Mucosa of rectum (tissue), 2 donors: ENCODE results near the gene KCNS1.

Experiments
- H3K27ac ChIP-seq, 2 donors: one replicate each; pipeline ENCODE4 v1.7.0; 2013; ENCODE audit warnings: inconsistent platforms in 2 of 2, low read depth in 2 of 2, low read length in 2 of 2
- H3K27me3 ChIP-seq, 2 donors: one replicate each; pipeline ENCODE4 v1.7.0; 2013; ENCODE audit warnings: low read length in 2 of 2; ENCODE audit not compliant: control insufficient read depth in 2 of 2, insufficient read depth in 2 of 2
- H3K36me3 ChIP-seq, 2 donors: one replicate each; pipeline ENCODE4 v1.7.0; 2013; ENCODE audit warnings: low read length in 2 of 2; ENCODE audit not compliant: control insufficient read depth in 2 of 2, insufficient read depth in 2 of 2
- H3K4me1 ChIP-seq, 2 donors: one replicate each; pipeline ENCODE4 v1.7.0; 2013; ENCODE audit warnings: low read length in 2 of 2, mild to moderate bottlenecking in 1 of 2; ENCODE audit not compliant: control insufficient read depth in 2 of 2, insufficient read depth in 2 of 2
- H3K4me3 ChIP-seq, 2 donors: one replicate each; pipeline ENCODE4 v1.7.0; 2013; ENCODE audit warnings: low read length in 2 of 2
- H3K9ac ChIP-seq, 2 donors: one replicate each; pipeline ENCODE4 v1.7.0; 2013; ENCODE audit warnings: low read length in 2 of 2, low read depth in 1 of 2, mild to moderate bottlenecking in 1 of 2
- H3K9me3 ChIP-seq, 2 donors: one replicate each; pipeline ENCODE4 v1.7.0; 2013; ENCODE audit warnings: low read length in 2 of 2; ENCODE audit not compliant: control insufficient read depth in 2 of 2
- donor health status: healthy.
- donor health status: Normal muscosa, but diverticular disease.

KCNS1 gene

GRCh38 chr20:45110301-45110700 lies 9.4 kb upstream of the KCNS1 start:
- H3K4me1 ChIP-seq: no peaks in the 10 kb centered on the region
- peaks cover 0 to 3% of the 10 kb centered on the region in 2 donors for H3K27me3 ChIP-seq
- no peaks in the 10 kb centered on the region for H3K36me3 ChIP-seq
- H3K4me3 ChIP-seq: no peak overlapping the region
- H3K9me3 ChIP-seq: no peaks in the 10 kb centered on the region
- no peak overlapping the region for H3K27ac ChIP-seq
- H3K9ac ChIP-seq: no peak overlapping the region

DNA sequence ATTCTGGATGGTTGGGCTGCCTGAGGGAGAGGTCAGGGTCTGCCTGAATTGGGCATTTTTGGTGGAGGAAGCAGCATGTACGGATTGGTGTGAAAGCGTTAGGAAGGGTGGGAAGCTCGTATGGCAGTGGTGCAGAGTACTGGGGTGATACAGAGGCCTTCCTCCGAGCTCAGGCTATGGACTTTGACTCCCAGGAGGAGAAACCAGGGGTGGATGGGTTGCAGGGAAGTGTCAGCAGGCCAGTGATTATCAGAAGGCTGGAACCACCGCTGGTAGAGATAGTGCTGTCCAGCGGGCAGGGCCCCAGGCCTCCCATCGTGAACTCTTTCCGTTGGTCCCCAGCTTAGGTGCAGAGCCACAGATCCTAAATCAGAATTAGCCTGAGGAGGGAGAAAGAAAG lies 8.7 kb upstream of the KCNS1 start:
- Histone ChIP-seq H3K4me1 (no peaks in the 10 kb centered on the region), H3K27me3 (peaks cover 0 to 3% of the 10 kb centered on the region in 2 donors), H3K36me3 (no peaks in the 10 kb centered on the region), H3K9ac (no peak overlapping the region), H3K9me3 (no peaks in the 10 kb centered on the region), H3K4me3 (no peak overlapping the region), H3K27ac (no peak overlapping the region)

GRCh38 chr20:45105317-45105716 lies 4.4 kb upstream of the KCNS1 start:
- H3K9me3 ChIP-seq: no peaks in the 10 kb centered on the region
- no peak overlapping the region for H3K27ac ChIP-seq
- peaks cover 2 to 10% of the 10 kb centered on the region in 2 donors for H3K27me3 ChIP-seq

GRCh38 chr20:45104786-45105185 lies 3.9 kb upstream of the KCNS1 start:
- no peak overlapping the region for H3K9ac ChIP-seq
- no peaks in the 10 kb centered on the region for H3K4me1 ChIP-seq
- H3K4me3 ChIP-seq: no peak overlapping the region
- H3K27ac ChIP-seq: no peak overlapping the region
- no peaks in the 10 kb centered on the region for H3K9me3 ChIP-seq
- H3K36me3 ChIP-seq: no peaks in the 10 kb centered on the region
- H3K27me3 ChIP-seq: peaks cover 4 to 10% of the 10 kb centered on the region in 2 donors

More at GRCh38 chr20:45105317-45105716, 4.4 kb upstream of the KCNS1 start:
- Histone ChIP-seq H3K4me3 (no peak overlapping the region), H3K4me1 (no peaks in the 10 kb centered on the region), H3K36me3 (no peaks in the 10 kb centered on the region), H3K9ac (no peak overlapping the region)

DNA sequence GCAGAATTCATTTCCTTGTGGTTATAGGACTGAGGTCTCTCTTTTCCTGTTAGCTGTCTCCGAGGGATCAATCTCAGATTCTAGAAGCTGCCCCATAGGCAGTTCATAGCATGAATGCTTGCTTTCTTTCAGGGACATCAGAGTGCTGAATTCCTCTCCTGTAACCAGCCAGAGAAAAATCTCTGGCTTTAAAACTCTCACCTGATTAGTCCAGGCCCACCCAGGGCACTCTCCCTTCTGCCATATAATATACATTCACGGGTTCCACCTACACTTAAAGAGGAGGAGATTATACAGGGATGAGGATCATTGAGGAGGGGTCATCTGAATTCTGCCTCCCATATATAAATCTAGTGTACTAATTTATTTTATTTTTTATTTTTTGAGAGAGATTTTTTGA lies 2.1 kb upstream of the KCNS1 start:
- Histone ChIP-seq H3K27me3 (peaks cover 7 to 10% of the 10 kb centered on the region in 2 donors), H3K4me1 (no peaks in the 10 kb centered on the region), H3K27ac (no peak overlapping the region), H3K9ac (no peak overlapping the region), H3K9me3 (no peaks in the 10 kb centered on the region), H3K4me3 (no peak overlapping the region), H3K36me3 (no peaks in the 10 kb centered on the region)

DNA sequence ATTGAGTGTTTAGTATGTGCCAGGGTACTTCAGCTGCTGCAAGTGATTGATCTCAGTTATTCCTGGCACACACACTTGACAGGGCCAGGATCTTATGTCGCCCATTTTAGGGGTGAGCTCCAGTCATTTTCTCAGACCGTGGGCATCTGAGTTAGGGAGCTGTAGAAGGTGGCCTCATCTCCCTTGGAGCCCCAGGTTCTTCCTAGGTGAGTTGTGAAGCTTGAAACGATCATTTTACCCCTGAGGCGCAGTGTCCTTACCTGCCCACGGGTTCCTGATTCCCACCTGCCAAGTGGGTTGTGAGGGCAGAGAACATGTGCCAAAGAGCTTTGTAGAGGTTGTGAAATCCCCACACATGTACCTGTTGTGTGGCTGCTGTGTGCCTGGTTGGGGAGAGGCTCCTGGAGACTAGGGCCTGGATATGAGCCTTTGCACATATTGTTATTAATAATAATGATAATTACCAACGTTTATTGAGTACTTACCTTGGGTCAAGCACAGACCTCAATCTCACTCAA lies 465 bp upstream of the KCNS1 start:
- Histone ChIP-seq H3K9ac (no peak overlapping the region), H3K27me3 (peaks cover 14 to 15% of the 10 kb centered on the region in 2 donors), H3K9me3 (no peaks in the 10 kb centered on the region), H3K4me1 (peaks cover 0 to 2% of the 10 kb centered on the region in 2 donors), H3K4me3 (no peak overlapping the region), H3K27ac (no peak overlapping the region), H3K36me3 (no peaks in the 10 kb centered on the region)

GRCh38 chr20:45098103-45098773 lies 2.7 kb downstream of the KCNS1 start:
- Histone ChIP-seq H3K4me3 (no peak overlapping the region), H3K4me1 (peaks cover 0 to 2% of the 10 kb centered on the region in 2 donors), H3K27me3 (peaks cover 15% of the 10 kb centered on the region in 2 donors), H3K36me3 (no peaks in the 10 kb centered on the region), H3K9me3 (no peaks in the 10 kb centered on the region), H3K9ac (no peak overlapping the region), H3K27ac (no peak overlapping the region)

DNA sequence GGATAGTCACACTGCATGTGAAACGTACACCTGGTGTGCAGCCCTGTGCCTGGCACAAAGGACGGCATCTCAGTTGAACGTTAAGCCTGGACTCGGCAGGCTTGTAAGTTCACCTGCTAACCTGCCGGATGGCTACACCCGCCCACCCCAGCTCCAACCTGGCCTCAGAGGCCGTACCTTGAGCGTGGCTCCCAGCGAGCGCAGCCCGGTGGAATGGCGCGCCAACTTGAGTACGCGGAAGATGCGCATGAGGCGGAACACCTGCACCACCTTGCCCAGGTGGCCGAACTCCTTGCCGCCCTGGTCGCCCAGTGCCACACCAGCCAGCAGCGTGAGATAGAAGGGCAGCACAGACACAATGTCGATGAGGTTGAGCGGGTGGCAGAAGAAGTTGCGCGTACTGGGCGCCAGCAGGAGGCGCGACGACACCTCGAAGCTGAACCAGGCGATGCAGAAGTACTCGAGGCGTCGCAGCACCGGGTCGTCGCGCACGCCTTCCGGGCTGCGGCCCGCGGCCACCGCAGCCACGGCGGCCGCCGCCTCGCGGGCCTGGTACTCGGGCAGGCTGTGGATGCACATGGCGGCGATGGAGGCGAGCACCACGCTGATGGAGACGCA lies 3.3 kb downstream of the KCNS1 start:
- H3K4me3 ChIP-seq: no peak overlapping the region
- H3K36me3 ChIP-seq: no peaks in the 10 kb centered on the region
- no peaks in the 10 kb centered on the region for H3K9me3 ChIP-seq
- peaks cover 15% of the 10 kb centered on the region in 2 donors for H3K27me3 ChIP-seq
- no peak overlapping the region for H3K9ac ChIP-seq
- peaks cover 0 to 2% of the 10 kb centered on the region in 2 donors for H3K4me1 ChIP-seq
- H3K27ac ChIP-seq: no peak overlapping the region

DNA sequence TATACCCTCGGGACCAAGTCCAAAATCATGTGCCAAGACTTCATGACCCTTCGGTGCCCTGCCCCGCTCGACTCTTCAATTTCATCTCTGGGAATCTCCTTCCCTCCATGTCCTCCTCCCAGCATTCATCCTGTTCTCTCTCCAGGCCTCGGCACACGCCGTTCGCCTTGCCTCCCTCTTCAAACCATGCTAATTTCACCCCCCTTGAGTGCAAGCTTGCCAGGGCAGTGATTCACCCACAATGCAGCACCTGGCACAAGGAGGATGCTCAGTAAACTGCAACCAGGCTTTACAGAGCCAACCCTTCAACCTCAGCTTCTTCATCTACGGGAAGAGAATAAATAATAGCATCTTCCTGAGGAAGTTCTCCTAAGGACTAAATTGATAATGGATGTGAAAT lies 4.1 kb downstream of the KCNS1 start:
- Histone ChIP-seq H3K9me3 (no peaks in the 10 kb centered on the region), H3K9ac (no peak overlapping the region), H3K4me3 (no peak overlapping the region), H3K4me1 (peaks cover 0 to 2% of the 10 kb centered on the region in 2 donors), H3K36me3 (no peaks in the 10 kb centered on the region), H3K27me3 (peaks cover 15% of the 10 kb centered on the region in 2 donors), H3K27ac (no peak overlapping the region)

GRCh38 chr20:45095805-45096238 lies 5.1 kb downstream of the KCNS1 start:
- Histone ChIP-seq H3K36me3 (no peaks in the 10 kb centered on the region), H3K4me3 (no peak overlapping the region), H3K4me1 (peaks cover 0 to 2% of the 10 kb centered on the region in 2 donors), H3K9ac (no peak overlapping the region), H3K27me3 (peaks cover 11 to 15% of the 10 kb centered on the region in 2 donors), H3K27ac (no peak overlapping the region), H3K9me3 (no peaks in the 10 kb centered on the region)
